H1 (cell line): Measurements from ENCODE around the gene CTTNBP2. TPM values are rescaled to one million over a fixed set of nuclear protein-coding genes. Genes with fewer than 3 reads are reported as not detected.

ENCODE experiments used
- CBX8 ChIP-seq: fragments of 300-800, 300-1000 bp; sonication (generic); IDR thresholded peaks from 2 replicates; pipeline ENCODE4 v1.7.1; 2016; ENCODE audit warnings: low read depth, low read length, borderline replicate concordance
- CEBPB ChIP-seq: IDR thresholded peaks from 2 replicates; pipeline ENCODE4 v1.6.1; 2012; ENCODE audit warnings: low read depth, low read length
- CHD2 ChIP-seq: IDR thresholded peaks from 2 replicates; pipeline ENCODE4 v1.6.1; 2012; ENCODE audit warnings: low read length, improper control_type of control experiment
- CHD7 ChIP-seq: fragments of 300-600 bp; sonication (generic); IDR thresholded peaks from 2 replicates; pipeline ENCODE4 v1.7.1; 2012; ENCODE audit warnings: low read length, moderate library complexity, mild to moderate bottlenecking, inconsistent platforms; ENCODE audit not compliant: insufficient replicate concordance
- GABPA ChIP-seq: IDR thresholded peaks from 2 replicates; pipeline ENCODE4 v1.6.1; 2011; ENCODE audit warnings: mild to moderate bottlenecking, low read length, moderate library complexity, borderline replicate concordance; ENCODE audit not compliant: insufficient read depth
- NANOG ChIP-seq: IDR thresholded peaks from 2 replicates; pipeline ENCODE4 v1.6.1; 2011; ENCODE audit warnings: low read length, low read depth, mild to moderate bottlenecking, inconsistent platforms; ENCODE audit not compliant: insufficient read depth, poor library complexity, severe bottlenecking
- POLR2AphosphoS5 ChIP-seq: IDR thresholded peaks from 2 replicates; pipeline ENCODE4 v1.6.1; 2011; ENCODE audit warnings: low read depth, low read length
- RBBP5 ChIP-seq: IDR thresholded peaks from 2 replicates; pipeline ENCODE4 v1.7.1; 2012; ENCODE audit warnings: low read depth, mild to moderate bottlenecking, inconsistent platforms, low read length, moderate library complexity, borderline replicate concordance
- RFX5 ChIP-seq: IDR thresholded peaks from 2 replicates; pipeline ENCODE4 v1.6.1; 2011; ENCODE audit warnings: low read depth, low read length, improper control_type of control experiment, borderline replicate concordance
- RNF2 ChIP-seq: fragments of 200-900, 300-1000 bp; sonication (generic); IDR thresholded peaks from 2 replicates; pipeline ENCODE4 v1.7.1; 2016; ENCODE audit warnings: borderline replicate concordance, low read depth, mild to moderate bottlenecking, antibody characterized with exemption, low read length; ENCODE audit not compliant: poor library complexity, severe bottlenecking; ENCODE audit errors: missing control alignments
- SRF ChIP-seq: IDR thresholded peaks from 2 replicates; pipeline ENCODE4 v1.6.1; 2011; ENCODE audit warnings: mild to moderate bottlenecking, low read depth, low read length, moderate library complexity
- polyA plus RNA-seq, 7 experiments: library from polyadenylated mRNA; depleted of rRNA in 3 of 7; stranded (reverse) in 5 of 7; unstranded in 2 of 7; fragments of >200 nt in 5 of 7; fragments of 200-250 nt in 2 of 7; gene quantifications; 1 replicate in 5 of 7; 2 replicates in 1 of 7; 4 replicates in 1 of 7; pipeline versions ENCODE4 v1.2.1 to v1.2.3, GENCODE V29; 2011 to 2013; ENCODE audit warnings: missing spikeins in 2 of 7, mixed read lengths in 2 of 7
- total RNA-seq: library from RNA; stranded (reverse); fragmentation: NEBNext Ultra II Directional; extraction: Animal tissue kit (Norgen Biotek cat#: 25700); gene quantifications from 2 replicates; pipeline ENCODE4 v1.2.1, GENCODE V29; 2021

The CTTNBP2 gene
- total and polyA plus RNA-seq, 2 of the 8 experiments (the other 6 are each of a cell fraction or from before 2014, with no cell fraction given): 15.3 to 35.1 TPM

DNA sequence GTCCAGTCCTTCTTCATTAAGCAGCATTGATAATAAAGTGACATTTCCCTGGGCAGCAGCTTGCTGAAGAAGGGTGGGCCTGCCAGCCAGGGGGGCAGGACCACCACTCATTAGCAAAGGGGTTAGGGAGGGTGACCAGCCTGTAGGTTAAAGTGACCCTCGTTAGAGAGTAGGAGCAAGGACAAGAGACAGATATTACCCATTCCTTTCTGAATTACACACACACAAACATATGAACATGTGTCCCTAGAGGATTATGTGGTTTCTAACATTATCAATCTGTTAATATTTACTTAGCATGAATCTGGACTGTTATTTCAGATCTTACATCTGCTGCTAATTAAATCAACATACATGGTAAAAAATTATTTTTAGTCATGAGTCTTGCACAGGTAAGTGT is 88.9 kb downstream of the CTTNBP2 start (continued):
- no peak for TF ChIP-seq CHD7
- no peak for TF ChIP-seq RBBP5
- no peak for TF ChIP-seq SRF
- no peak for TF ChIP-seq RNF2
- TF ChIP-seq POLR2AphosphoS5: no peak
- no peak for TF ChIP-seq CHD2
- no peak for TF ChIP-seq NANOG
- no peak for TF ChIP-seq CBX8
- TF ChIP-seq GABPA: no peak
- TF ChIP-seq RFX5: no peak
- TF ChIP-seq CEBPB: no peak
